Fibroblast of lung (primary cell): ENCODE data around the gene NOL4L.

Experiments
- CTCF ChIP-seq, 2 donors: IDR thresholded peaks in 1 of 2; conservative IDR thresholded peaks in 1 of 2; 1 replicate in 1 of 2; 2 replicates in 1 of 2; pipeline ENCODE4 v1.5.1; 2011 to 2012; ENCODE audit warnings: low read length in 2 of 2, control low read depth in 1 of 2, inconsistent platforms in 1 of 2, low read depth in 1 of 2, mild to moderate bottlenecking in 1 of 2
- EZH2 ChIP-seq: IDR thresholded peaks from 2 replicates; pipeline ENCODE4 v1.5.1; 2012; ENCODE audit warnings: low read length, control low read depth, mild to moderate bottlenecking; ENCODE audit errors: missing control alignments

GRCh38 chr20:32453467-32454163, 131.5 kb downstream of the NOL4L start:
- TF ChIP-seq CTCF (conservative IDR thresholded peaks at IDR 0.05 in 1 of 2, IDR thresholded peaks at IDR 0.05 in 1 of 2; ENCODE audit: low read depth in 1 of 2, low read length in 2 of 2) (no peak), EZH2 (no peak)
